Activated CD4-positive, CD25-positive, alpha-beta regulatory T cell treated with anti-CD3 and anti-CD28 coated beads, Interleukin-2, amount 50 U/mL, for 72 hours (primary cell): Measurements from ENCODE around the gene CR2.
"Not testable (repeated sequence)": the region's sequence is repeated elsewhere in the genome, so short reads cannot be mapped to it uniquely, and the experiment has no call there.

Experiments
- DNase-seq: peaks from one replicate; pipeline ENCODE4 v3.0.0; 2021

CR2 gene

DNA sequence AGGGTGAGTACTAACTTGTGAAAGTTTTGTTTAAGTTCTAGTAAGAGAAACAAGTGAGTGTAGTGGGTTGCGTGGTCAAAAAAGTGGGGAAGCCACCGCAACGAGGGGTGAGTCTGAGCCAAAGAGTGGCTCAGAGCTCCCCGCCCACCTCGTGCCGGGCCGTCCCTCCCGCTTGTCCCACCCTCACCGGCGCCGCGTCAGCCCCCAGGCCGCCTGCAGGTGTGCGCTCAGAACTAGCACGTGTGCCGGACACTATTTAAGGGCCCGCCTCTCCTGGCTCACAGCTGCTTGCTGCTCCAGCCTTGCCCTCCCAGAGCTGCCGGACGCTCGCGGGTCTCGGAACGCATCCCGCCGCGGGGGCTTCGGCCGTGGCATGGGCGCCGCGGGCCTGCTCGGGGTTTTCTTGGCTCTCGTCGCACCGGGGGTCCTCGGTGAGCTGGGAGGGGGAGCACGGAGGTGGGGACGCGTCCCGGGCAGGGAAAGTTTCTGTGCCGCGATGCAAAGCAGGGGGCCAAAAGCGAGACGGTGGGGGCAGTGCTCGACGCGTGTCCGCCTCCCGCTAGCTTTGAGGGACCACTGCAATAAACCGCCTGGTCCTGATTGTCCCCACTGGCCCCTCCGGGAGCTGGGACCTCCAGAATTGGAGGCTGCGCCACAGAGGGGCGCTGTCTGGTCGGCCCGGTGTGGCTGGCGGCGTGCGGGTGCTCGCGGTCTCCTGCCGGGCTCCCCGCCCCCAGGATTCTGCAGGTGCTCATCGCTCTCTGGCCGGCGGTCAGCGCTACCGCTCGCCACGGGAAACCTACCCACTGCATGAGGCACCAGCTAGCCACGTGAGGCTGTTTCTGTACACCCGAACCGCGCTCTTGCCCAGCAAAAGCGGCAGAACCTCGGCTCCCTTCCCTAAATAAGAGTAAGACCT is at the start of gene CR2:
Gene CR2, plus strand, starts transcription at position 283 of the 919 bp plus-strand sequence. Its CDS starts 91 bp downstream, at position 374.
- DNase-seq: peak; percentile 43

GRCh38 chr1:207404849-207405525 is 49.1 kb upstream of the CR2 start:
- DNase-seq: no peak

DNA sequence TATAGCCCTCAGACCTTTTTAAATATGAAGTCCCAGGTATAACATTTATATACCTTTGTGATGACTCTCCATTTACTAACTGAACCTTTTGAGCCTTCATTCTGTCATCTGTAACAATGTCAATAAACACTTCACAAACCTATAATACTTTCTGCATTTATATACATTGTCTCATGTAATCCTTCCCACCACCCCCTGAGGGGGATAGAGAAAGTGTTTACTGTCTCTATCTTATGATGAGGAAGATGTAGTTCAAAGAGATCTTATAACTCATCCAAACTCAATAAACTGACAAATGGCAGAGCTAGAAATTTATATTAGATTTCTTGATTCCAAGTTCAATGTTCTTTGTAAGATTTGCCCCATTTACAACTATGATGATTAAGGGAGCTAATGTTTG is 48.3 kb upstream of the CR2 start:
- DNase-seq: no peak

DNA sequence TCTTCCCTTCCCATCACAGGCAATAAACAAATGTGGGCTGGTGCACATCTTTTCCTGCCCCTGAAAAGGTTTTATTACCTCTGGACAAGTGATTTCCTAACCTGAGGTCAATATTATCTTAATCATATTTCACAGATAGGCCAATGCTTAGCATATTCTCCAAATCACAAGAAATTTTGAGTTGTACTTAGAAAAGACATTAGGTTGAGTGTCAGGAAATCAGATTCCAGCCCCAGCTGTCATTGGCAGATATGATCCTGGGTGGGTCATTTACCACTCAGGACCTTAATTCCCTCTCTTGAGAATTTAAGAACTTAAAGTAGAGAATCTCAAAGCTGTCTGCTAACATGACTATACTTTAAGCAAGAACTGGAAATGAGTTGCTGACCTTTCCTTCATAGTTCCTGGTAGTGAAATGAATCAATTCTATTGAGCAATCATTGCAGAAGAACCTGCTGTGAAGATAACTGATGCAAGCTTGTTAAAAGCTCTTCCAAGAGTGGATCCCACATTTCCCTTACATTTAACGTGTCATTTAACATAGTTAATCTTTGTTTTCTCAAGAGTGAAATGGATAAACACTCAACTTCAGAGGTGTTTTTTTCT is 46.4 kb upstream of the CR2 start:
- no peak for DNase-seq

DNA sequence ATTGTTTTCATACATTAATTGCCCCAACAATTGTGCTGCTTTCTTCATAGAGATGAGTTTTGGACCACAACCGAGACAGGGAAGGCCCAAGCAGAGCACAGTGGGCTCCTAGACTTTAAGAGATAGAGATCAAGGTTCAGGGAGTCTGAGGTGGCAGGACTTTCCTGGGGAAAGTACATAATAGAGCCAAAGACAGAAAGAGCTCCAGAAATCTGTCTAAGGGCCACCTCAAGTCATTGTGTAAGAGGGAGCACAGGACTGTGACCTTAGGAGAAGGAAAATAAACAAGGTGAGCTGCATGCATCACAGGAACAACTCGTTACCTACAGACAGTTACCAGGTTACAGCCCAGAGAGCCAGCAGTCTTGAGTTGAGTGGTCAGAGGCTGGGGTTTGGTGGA is 41.3 kb upstream of the CR2 start:
- DNase-seq: no peak

- DNase-seq: no peak
Observed at GRCh38 chr1:207414606-207415108, 39.5 kb upstream of the CR2 start.

DNA sequence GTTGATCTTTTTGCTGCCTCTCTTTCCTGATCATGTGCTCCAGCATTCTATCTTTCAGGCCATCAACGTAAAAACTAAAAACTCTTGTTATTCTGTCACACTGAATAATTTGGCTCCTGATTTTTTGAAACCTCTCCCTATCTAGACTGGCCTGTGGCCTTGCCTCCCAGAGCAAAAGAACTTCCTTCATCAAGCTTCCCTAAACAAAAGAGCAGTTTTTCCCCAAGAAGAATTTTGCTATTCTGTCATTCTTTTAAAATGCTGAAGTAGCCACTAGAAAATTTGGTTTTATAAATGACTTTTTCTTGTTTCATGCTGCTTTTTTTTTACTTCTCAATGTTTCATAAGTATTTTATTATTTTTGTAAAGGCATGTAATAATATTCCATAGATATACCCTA is 37.1 kb upstream of the CR2 start:
- no peak for DNase-seq

DNA sequence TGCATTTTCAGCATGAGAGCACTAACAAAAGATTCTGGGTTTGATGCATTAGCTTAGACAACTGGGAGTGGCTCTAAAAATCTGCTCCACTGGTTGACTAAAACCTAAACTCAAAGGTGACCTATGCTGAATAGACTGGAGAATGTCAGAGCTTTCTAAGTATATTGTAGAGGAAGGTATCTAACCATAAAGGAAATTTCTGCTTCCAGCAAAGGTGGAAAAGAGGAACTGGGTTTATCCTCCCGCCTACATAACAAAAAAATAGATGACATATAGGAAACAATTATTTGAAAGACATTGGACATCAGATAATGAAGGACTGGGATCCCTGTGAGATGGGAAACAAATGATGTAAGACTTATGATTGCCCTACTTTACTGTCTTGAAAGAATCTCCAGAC is 35.8 kb upstream of the CR2 start:
- DNase-seq: no peak

DNA sequence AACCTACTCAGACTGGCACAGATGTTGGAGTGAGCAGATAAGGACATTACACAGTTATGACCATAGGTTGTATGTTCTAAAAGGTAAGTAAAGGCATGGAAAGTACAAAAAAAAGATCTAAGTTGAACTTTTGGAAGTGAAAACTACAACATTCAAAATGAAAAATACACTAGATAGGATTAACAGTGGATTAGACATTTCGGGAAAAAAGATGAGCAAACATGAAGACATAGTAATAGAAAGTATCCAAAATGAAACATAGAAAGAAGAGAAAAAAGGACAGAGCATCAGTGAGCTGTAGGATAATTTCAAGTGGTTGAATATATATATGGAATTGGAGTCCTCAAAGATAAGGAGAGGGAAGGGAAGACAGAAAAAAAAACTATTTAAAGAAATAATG is 34.0 kb upstream of the CR2 start:
- DNase-seq: no peak

DNA sequence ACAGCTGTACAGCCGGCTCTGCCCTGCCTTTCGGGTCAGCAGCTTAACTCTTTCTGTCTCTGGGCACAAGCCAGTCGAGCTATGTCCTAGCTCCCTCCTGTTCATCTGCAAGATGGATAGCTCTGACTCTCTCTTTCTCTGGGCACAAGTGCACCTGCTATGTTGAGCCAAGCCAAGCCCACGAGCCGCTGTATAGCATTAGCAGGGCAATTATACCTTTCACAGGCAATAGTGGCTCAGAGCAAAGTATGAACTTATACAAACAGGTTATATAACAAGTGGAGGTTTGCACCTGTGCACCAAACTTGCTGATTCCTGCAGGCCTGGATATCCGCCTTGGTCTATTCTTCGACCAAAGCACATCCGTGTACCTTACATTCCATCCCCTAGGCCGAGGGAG is 33.0 kb upstream of the CR2 start:
- DNase-seq: no peak

DNA sequence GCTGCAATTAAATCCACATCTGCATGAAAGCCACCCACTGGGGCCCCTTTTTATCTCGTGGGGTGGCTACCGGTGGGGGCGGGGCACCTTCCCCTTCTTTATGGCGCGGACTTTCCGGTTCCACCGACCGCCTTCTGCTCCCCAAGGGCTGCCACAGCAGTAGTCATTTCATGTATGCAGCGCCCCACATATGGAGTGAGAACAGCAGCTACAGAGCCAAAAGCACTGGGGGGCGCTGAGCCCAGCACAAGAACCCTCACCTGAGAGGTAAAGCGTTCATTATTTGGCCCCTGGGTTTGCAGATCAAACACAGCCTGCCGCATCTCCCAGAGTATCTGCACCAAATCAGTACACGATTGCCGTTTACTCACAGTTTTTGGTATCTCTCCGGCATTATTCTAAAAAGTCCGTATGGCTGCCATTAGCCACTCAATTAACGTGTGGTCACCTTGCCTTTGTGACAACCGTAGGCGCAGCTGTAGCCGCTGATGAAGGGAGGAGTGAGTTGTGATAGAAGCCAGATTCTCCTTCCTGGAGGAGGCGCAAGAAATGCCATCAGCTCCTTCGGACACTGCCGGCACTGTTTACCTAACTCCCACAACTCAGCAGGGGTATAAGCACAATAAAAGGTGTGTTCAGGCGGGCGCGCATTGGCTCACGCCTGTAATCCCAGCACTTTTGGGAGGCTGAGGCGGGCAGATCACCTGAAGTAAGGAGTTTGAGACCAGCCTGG is 30.4 kb upstream of the CR2 start:
- DNase-seq: no peak

GRCh38 chr1:207424570-207425131 is 29.5 kb upstream of the CR2 start:
- no peak for DNase-seq

GRCh38 chr1:207427832-207428585 is 26.1 kb upstream of the CR2 start:
- DNase-seq: no peak

GRCh38 chr1:207428783-207429182 is 25.3 kb upstream of the CR2 start:
- DNase-seq: no peak

GRCh38 chr1:207429963-207430362 is 24.2 kb upstream of the CR2 start:
- no peak for DNase-seq

GRCh38 chr1:207430602-207431001 is 23.5 kb upstream of the CR2 start:
- DNase-seq: no peak

- DNase-seq: no peak
Observed at GRCh38 chr1:207431508-207431907, 22.6 kb upstream of the CR2 start.

- no peak for DNase-seq
Observed at GRCh38 chr1:207433435-207433834, 20.7 kb upstream of the CR2 start.

DNA sequence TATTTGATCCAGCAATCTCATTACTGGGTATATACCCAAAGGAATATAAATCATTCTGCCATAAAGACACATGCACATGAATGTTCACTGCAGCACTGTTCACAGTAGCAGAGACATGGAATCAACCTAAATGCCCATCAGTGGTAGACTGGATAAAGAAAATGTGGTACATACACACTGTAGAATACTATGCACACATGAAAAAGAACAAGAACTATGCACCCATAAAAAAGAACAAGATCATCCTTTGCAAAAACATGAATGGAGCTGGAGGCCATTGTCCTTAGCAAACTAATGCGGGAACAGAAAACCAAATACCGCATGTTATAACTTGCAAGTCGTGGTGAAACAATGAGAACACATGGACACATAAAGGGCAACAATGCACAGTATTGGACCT is 17.4 kb upstream of the CR2 start:
- not testable (repeated sequence) for DNase-seq

DNA sequence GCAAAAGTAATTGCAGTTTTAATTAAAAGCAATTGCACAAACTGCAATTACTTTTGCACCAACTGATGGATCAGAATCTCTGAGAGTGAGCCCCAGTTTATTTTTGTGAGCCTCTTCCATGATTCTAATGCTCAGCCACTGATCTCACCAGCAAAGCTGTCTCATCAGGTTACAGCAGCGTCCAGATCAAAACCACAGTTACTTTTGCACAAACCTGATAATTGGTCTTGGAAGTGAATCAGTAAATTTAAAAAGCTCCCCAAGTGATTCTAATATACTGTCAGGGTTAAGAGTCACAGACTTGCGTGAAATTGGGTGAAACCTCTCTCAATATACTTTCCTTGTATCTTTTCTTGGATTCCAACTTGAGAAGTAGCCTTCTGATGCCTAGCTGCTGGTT is 13.5 kb upstream of the CR2 start:
- DNase-seq: no peak

DNA sequence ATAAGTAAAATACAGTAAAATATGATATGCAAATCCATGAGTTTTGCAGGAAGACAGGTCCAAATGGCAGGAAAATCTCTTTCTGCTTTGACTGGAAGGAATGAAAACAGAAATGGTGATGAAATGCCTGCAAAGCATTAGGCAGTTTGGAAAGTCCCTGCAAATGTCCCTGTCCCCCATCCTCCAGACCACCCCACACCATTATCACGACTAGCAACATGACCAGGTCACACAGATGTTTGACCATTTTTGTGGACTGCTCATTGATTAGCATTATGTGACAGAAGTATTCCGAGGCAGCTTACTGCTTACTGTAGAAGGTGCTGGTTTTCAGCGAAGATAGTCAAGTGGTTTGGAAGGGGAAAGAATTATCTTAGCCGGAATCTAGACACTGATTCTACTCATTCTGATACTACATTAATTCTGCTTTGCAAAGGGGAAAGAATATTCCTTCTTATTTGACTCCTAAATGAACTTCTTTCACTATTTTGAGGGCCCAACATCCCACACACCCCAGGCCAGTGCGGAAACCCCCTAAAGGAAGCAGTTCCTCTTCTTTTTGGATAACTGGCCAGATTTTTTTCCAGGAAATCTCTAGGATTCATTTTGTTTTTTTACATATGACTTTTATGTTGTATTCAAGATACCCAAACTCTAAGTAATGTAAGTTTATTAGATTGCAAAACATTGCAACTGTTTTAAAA is 9.5 kb upstream of the CR2 start:
- DNase-seq: no peak
